OCI-M2 (cell line): ENCODE results near the gene MN1.

ENCODE experiments used
- DNase-seq: peaks from one replicate; lab custom pipeline; 2025; ENCODE audit not compliant: unreplicated experiment; lab: John Stamatoyannopoulos, UW

MN1 gene

GRCh38 chr22:27765706-27766291 is 35.8 kb downstream of the MN1 start:
- no peak for DNase-seq

- DNase-seq: no peak
These were observed 36.8 kb downstream of the MN1 start for GRCh38 chr22:27764722-27765236.

GRCh38 chr22:27761665-27762064 is 39.9 kb downstream of the MN1 start:
- DNase-seq: no peak

- no peak for DNase-seq
These were observed 40.6 kb downstream of the MN1 start for GRCh38 chr22:27761000-27761399.

GRCh38 chr22:27760474-27760873 is 41.1 kb downstream of the MN1 start:
- DNase-seq: no peak

- DNase-seq: no peak
These were observed 43.5 kb downstream of the MN1 start for GRCh38 chr22:27757928-27758525.

GRCh38 chr22:27756212-27756660 is 45.3 kb downstream of the MN1 start:
- no peak for DNase-seq

- no peak for DNase-seq
These were observed 45.9 kb downstream of the MN1 start for GRCh38 chr22:27755521-27756211.

GRCh38 chr22:27754888-27755480 is 46.6 kb downstream of the MN1 start:
- DNase-seq: no peak

GRCh38 chr22:27754247-27754887 is 47.2 kb downstream of the MN1 start:
- no peak for DNase-seq

- no peak for DNase-seq
These were observed 48.8 kb downstream of the MN1 start for GRCh38 chr22:27752771-27753170.

- DNase-seq: no peak
These were observed 49.4 kb downstream of the MN1 start for GRCh38 chr22:27752141-27752540.

- DNase-seq: no peak
These were observed 50.1 kb downstream of the MN1 start for GRCh38 chr22:27751277-27752070.

- DNase-seq: no peak
These were observed 50.8 kb downstream of the MN1 start for GRCh38 chr22:27750584-27751265.

GRCh38 chr22:27749597-27750225 is 51.8 kb downstream of the MN1 start:
- no peak for DNase-seq

- DNase-seq: no peak
These were observed 52.8 kb downstream of the MN1 start for GRCh38 chr22:27748751-27749191.

- no peak for DNase-seq
These were observed 53.2 kb downstream of the MN1 start for GRCh38 chr22:27748349-27748748.

- DNase-seq: no peak
These were observed 53.9 kb downstream of the MN1 start for GRCh38 chr22:27747396-27748221.

GRCh38 chr22:27746918-27747317 is 54.6 kb downstream of the MN1 start:
- no peak for DNase-seq
